ENCODE measurements around the gene TMEM33. TPM values are rescaled to one million over a fixed set of nuclear protein-coding genes. Genes with fewer than 3 reads are reported as not detected.

Gene TMEM33, protein sequence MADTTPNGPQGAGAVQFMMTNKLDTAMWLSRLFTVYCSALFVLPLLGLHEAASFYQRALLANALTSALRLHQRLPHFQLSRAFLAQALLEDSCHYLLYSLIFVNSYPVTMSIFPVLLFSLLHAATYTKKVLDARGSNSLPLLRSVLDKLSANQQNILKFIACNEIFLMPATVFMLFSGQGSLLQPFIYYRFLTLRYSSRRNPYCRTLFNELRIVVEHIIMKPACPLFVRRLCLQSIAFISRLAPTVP
- total RNA-seq, result 41.5 and 45.7 TPM in 2 replicates

DNA sequence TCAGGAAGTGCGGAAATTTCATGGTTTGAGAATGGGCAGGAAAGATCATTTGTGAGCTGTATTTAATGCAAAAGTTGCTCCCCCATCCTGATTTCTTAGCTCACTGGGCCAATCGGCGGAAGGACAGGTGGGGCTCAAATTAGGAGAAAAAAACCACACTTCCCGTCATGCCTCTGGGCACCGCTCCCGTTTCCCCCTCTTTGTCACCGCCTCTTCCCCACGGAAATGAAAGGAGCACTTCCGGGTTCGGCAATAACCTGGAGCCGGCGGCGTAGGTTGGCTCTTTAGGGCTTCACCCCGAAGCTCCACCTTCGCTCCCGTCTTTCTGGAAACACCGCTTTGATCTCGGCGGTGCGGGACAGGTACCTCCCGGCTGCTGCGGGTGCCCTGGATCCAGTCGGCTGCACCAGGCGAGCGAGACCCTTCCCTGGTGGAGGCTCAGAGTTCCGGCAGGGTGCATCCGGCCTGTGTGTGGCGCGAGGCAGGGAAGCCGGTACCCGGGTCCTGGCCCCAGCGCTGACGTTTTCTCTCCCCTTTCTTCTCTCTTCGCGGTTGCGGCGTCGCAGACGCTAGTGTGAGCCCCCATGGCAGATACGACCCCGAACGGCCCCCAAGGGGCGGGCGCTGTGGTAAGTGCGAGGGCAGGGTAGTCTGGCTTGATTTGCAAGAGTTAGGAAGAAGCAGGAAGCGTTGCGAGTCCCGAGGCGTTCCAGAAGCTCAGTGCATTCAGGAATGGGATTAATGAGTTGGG is at the start of gene TMEM33:
TMEM33 (plus strand) TSS at position 529 of the 751 bp plus-strand sequence; CDS start at position 585, 56 bp downstream.

DNA sequence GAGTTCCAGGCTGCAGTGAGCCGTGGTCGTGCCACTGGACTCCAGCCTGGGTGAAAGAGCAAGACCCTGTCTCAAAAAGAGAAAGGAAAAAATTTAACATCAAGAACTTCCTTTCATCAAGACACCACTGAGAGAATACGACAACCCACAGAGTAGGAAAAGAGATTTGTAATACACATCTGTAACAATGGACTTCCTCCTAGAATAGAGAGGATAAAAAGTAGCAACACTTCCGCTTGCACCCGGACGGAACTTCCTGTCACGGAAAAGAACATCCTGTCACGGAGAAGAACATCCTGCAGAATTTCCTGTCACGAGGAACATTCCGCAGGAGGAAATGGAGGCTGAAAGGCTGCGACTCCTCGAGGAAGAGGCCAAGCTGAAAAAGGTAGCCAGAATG is 46.2 kb downstream of the TMEM33 start, which contains the start of gene DCAF4L1:
DCAF4L1 (plus strand) TSS at position 301 of the 400 bp plus-strand sequence; CDS start at position 338, 37 bp downstream.

DNA sequence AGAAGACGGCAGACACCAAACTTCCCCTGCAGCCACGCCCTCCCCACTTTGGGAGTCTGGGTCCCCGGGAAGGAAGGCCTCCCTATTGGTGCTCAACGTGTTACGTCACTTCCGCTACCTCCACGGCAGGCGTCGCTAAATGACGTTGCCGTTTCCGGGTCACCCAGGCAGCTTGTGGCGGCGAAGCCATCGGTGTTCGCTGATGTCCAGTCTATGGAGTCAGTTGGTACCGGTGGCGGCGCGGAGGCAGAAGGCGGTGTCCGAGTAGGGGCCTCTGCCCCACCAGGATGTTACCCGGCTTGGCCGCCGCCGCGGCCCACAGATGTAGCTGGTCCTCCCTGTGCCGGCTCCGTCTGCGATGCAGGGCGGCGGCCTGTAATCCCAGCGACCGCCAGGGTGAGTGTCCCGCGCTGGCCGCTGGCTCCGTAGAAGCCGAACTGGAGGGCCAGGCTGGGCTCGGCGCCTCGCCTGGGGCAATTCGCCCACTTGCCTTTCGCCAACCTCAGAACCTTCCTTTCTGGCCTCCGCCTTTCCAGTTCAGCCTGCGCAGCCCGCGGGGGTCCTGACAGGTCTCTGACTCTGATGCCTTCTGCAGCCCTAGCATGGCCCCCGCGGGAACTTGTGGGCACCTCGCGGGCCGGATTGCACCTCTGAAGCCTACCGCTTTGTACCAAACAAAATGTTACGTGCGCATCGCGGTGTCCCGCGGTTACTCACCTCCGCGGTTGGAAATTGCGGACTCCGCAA is 55.3 kb downstream of the TMEM33 start, which contains the start of gene SLC30A9:
SLC30A9 (plus strand) TSS at position 166 of the 747 bp plus-strand sequence; CDS start at position 288, 122 bp downstream.

Other genes starting within 250 kb of the TMEM33 start
- not detected in 2 replicates for gene PHOX2B, start 186.7 kb upstream of the TMEM33 start, total RNA-seq
- 0.09 and 0.19 TPM in 2 replicates for gene DCAF4L1, start 46.3 kb downstream of the TMEM33 start, total RNA-seq
- 46.3 and 47.8 TPM in 2 replicates for gene SLC30A9, start 55.1 kb downstream of the TMEM33 start, total RNA-seq
- 0.19 and 0.27 TPM in 2 replicates for gene BEND4, start 217.2 kb downstream of the TMEM33 start, total RNA-seq

Measured in endothelial cell of coronary artery (primary cell).